OCI-LY3 (cell line): ENCODE results near the gene CIB4.

Experiments used
- H2AFZ ChIP-seq: fragments of 200-600, 300-600 bp; shearing (Covaris generic); 2 replicates; pipeline ENCODE4 v1.6.0; 2014; ENCODE audit warnings: antibody characterized with exemption, low read depth, low read length
- H3K27ac ChIP-seq: fragments of 200-600, 300-600 bp; sonication (generic); 2 replicates; pipeline ENCODE4 v1.5.1; 2014; ENCODE audit warnings: mild to moderate bottlenecking, low read length, moderate library complexity, mixed read lengths
- H3K27me3 ChIP-seq: fragments of 200-600, 300-600 bp; sonication (generic); 2 replicates; pipeline ENCODE4 v1.6.1; 2014; ENCODE audit warnings: low read depth, low read length, mixed read lengths
- H3K36me3 ChIP-seq: fragments of 200-600, 300-600 bp; sonication (generic); replicated peaks from 2 replicates; pipeline ENCODE3; 2014; ENCODE audit warnings: low read depth, low read length, mixed read lengths
- H3K4me1 ChIP-seq: fragments of 300-600, 200-600 bp; sonication (generic); 2 replicates; pipeline ENCODE4 v1.6.1; 2014; ENCODE audit warnings: low read length, mixed read lengths
- H3K4me2 ChIP-seq: fragments of 200-600, 300-600 bp; sonication (generic); 2 replicates; pipeline ENCODE4 v1.6.1; 2014; ENCODE audit warnings: low read length, mixed read lengths
- H3K4me3 ChIP-seq: fragments of 300-600, 200-600 bp; sonication (generic); 2 replicates; pipeline ENCODE4 v1.5.1; 2014; ENCODE audit warnings: antibody characterized with exemption, mild to moderate bottlenecking, low read length, moderate library complexity
- H3K79me2 ChIP-seq: fragments of 300-600, 200-600 bp; shearing (Covaris generic); 2 replicates; pipeline ENCODE4 v1.6.1; 2014; ENCODE audit warnings: mild to moderate bottlenecking, low read length, mixed read lengths
- H3K9ac ChIP-seq: fragments of 300-600, 200-600 bp; shearing (Covaris generic); 2 replicates; pipeline ENCODE4 v1.6.0; 2014; ENCODE audit warnings: mild to moderate bottlenecking, low read length, moderate library complexity
- H3K9me3 ChIP-seq: fragments of 200-600, 300-600 bp; shearing (Covaris generic); 2 replicates; pipeline ENCODE4 v1.6.1; 2014; ENCODE audit warnings: low read length, mixed read lengths; ENCODE audit not compliant: insufficient read depth
- H4K20me1 ChIP-seq: fragments of 200-600, 300-600 bp; sonication (generic); 2 replicates; pipeline ENCODE4 v1.6.1; 2016; ENCODE audit warnings: low read length, mixed read lengths; ENCODE audit not compliant: insufficient read depth
- EZH2phosphoT487 ChIP-seq: fragments of 200-600 bp; shearing (Covaris generic); IDR thresholded peaks from 2 replicates; pipeline ENCODE4 v1.6.1; 2018; ENCODE audit warnings: antibody characterized with exemption, mixed run types, low read depth
- TF ChIP-seq, protein P1 (sequence below): fragments of 200-600, 300-600 bp; sonication (generic); IDR thresholded peaks from 2 replicates; pipeline ENCODE4 v1.5.1; 2014; ENCODE audit warnings: antibody characterized with exemption, low read length, low read depth

CIB4 gene

DNA sequence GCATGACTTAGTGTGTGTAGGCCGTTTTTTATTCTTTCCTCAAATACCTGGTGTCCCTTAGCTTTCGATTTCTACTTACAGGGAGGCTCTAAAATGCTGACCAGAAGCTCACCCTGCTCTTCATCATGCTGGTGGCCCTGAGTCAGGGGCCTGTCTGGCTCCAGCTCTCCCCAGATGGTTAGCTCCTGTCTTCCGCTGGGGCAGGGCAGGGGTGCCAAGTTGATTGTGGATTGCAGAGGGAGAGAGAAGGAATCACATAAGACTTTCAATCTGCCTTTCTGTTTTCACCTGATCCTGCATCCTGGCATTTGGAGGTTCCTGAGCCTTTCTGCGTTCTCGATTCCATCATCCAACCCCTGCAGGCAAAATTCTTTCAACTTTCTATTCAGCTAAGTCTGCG is 4.2 kb downstream of the CIB4 start:
- H3K36me3 ChIP-seq = no peaks in the 10 kb centered on the region
- H3K27me3 ChIP-seq = peaks cover 32% of the 10 kb centered on the region
- H3K9me3 ChIP-seq = no peaks in the 10 kb centered on the region
- TF ChIP-seq, protein P1, sequence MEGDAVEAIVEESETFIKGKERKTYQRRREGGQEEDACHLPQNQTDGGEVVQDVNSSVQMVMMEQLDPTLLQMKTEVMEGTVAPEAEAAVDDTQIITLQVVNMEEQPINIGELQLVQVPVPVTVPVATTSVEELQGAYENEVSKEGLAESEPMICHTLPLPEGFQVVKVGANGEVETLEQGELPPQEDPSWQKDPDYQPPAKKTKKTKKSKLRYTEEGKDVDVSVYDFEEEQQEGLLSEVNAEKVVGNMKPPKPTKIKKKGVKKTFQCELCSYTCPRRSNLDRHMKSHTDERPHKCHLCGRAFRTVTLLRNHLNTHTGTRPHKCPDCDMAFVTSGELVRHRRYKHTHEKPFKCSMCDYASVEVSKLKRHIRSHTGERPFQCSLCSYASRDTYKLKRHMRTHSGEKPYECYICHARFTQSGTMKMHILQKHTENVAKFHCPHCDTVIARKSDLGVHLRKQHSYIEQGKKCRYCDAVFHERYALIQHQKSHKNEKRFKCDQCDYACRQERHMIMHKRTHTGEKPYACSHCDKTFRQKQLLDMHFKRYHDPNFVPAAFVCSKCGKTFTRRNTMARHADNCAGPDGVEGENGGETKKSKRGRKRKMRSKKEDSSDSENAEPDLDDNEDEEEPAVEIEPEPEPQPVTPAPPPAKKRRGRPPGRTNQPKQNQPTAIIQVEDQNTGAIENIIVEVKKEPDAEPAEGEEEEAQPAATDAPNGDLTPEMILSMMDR = no peak
- TF ChIP-seq EZH2phosphoT487 = no peak
- no peaks in the 10 kb centered on the region for H3K4me1 ChIP-seq
- no peak overlapping the region for H3K27ac ChIP-seq
- no peaks in the 10 kb centered on the region for H3K79me2 ChIP-seq
- no peak overlapping the region for H3K9ac ChIP-seq
- no peaks in the 10 kb centered on the region for H4K20me1 ChIP-seq
- H3K4me3 ChIP-seq = no peak overlapping the region
- no peak overlapping the region for H2AFZ ChIP-seq
- no peak overlapping the region for H3K4me2 ChIP-seq

DNA sequence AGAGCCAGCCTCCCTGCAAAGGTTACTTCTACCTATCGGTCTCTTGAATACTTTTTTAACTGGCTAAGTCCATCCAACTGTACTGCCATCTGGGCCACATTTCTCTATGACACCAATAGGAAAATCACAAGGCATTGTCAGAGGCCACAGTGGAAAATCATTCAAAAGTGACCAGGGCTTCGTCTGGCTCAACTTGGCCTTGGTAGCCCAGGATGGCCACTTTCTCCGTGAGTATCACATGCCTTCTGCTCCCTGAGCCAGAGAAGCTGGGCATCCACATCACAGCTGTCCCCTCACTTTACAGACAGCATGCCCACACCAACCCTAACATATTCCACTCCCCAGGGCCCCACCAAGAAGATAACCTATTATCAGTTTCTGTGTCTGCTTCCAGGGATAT is 5.8 kb downstream of the CIB4 start:
- Histone ChIP-seq H3K4me2 (no peak overlapping the region), H4K20me1 (no peaks in the 10 kb centered on the region), H3K4me1 (no peaks in the 10 kb centered on the region), H3K9ac (no peak overlapping the region), H3K9me3 (no peaks in the 10 kb centered on the region), H3K79me2 (no peaks in the 10 kb centered on the region), H3K27me3 (peaks cover 26% of the 10 kb centered on the region), H3K36me3 (no peaks in the 10 kb centered on the region), H3K4me3 (no peak overlapping the region), H2AFZ (no peak overlapping the region), H3K27ac (no peak overlapping the region)
- TF ChIP-seq, protein P1 = no peak
- no peak for TF ChIP-seq EZH2phosphoT487

DNA sequence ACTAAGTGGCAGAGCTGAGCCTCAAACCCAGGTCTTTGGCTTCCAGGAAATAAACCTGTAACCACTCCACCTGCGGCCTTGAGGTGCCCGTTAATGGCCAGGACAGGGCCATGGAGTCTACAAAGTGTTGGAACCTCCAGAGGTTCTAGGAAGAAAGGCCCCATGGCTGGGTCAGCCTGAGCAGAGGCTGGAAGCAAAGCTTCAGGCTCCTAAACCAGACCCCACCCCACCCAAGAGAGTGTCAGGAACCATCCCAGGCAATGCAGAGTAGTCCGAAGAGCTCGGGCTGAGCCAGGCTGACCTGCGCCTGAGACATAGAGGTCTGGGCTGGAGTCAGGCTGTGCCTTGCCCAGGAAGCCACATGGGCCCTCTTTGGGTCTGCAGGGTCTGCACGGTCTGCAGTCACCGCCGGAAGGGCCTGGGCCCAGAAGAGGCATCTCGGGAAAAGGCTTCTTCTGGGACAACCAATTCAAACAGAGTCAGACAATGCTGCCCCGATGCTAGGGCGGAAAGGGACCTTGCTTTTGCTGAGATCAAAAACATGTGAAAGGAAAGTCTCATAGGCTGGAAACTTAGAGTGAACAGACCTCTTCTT is 6.4 kb downstream of the CIB4 start:
- Histone ChIP-seq H3K27ac (no peak overlapping the region), H3K9me3 (no peaks in the 10 kb centered on the region), H3K4me3 (no peak overlapping the region), H3K9ac (no peak overlapping the region), H2AFZ (no peak overlapping the region), H3K4me2 (no peak overlapping the region), H4K20me1 (no peaks in the 10 kb centered on the region), H3K4me1 (no peaks in the 10 kb centered on the region), H3K79me2 (no peaks in the 10 kb centered on the region), H3K36me3 (no peaks in the 10 kb centered on the region), H3K27me3 (peaks cover 26% of the 10 kb centered on the region)
- TF ChIP-seq, protein P1 = no peak
- TF ChIP-seq EZH2phosphoT487 = no peak

GRCh38 chr2:26633993-26634595 is 7.1 kb downstream of the CIB4 start:
- no peaks in the 10 kb centered on the region for H3K79me2 ChIP-seq
- H3K36me3 ChIP-seq = no peaks in the 10 kb centered on the region
- H3K9ac ChIP-seq = no peak overlapping the region
- no peak overlapping the region for H3K27ac ChIP-seq
- no peaks in the 10 kb centered on the region for H3K4me1 ChIP-seq
- no peaks in the 10 kb centered on the region for H3K9me3 ChIP-seq
- H3K27me3 ChIP-seq = peaks cover 26% of the 10 kb centered on the region
- H2AFZ ChIP-seq = no peak overlapping the region
- H3K4me3 ChIP-seq = no peak overlapping the region
- no peak for TF ChIP-seq EZH2phosphoT487
- TF ChIP-seq, protein P1 = no peak
- no peaks in the 10 kb centered on the region for H4K20me1 ChIP-seq
- no peak overlapping the region for H3K4me2 ChIP-seq
